K562 (cell line): Measurements from ENCODE around the gene SURF6. TPM values are rescaled to one million over a fixed set of nuclear protein-coding genes. Genes with fewer than 3 reads are reported as not detected.
A peak's percentile ranks its signal among the peaks of the same experiment; 100 is the strongest.

Source experiments
- ATAC-seq: fragments of 200-7000 bp; cut with Tn5 transposase; 3 replicates; pipeline ENCODE4 v1.9.1; 2020; ENCODE audit warnings: moderate library complexity
- BruUV-seq: library from RNA; stranded (reverse); fragments of 400-500 nt; replicated peaks from 2 replicates; lab custom pipeline; 2021; lab: Mats Ljungman, UMichigan
- CTCF ChIA-PET: fragments of 300-600 bp; formaldehyde crosslinking; extraction: SDS; loops from one replicate; lab custom pipeline; 2021; ENCODE audit warnings: low intra/inter-chr PET ratio; lab: Yijun Ruan, JAX
- POLR2A ChIA-PET: fragments of 300-600, 350-650 bp; sonication (Branson Sonifier 250); formaldehyde crosslinking; extraction: SDS; loops from one replicate; lab custom pipeline; 2021; ENCODE audit warnings: antibody characterized with exemption, inconsistent platforms; lab: Yijun Ruan, JAX
- DNase-seq, 4 experiments: peaks; one replicate each; pipeline versions ENCODE4 v3.0.0 to v3.0.0-alpha.2; 2011 to 2018; ENCODE audit warnings: low spot score in 3 of 4, mixed read lengths in 3 of 4; ENCODE audit errors: extremely low read depth in 1 of 4
- FAIRE-seq: peaks from 2 replicates; lab custom pipeline; 2011; peaks lifted over from hg19 to GRCh38; lab: Jason Lieb, UNC
- H2AFZ ChIP-seq: 2 replicates; pipeline ENCODE4 v1.6.0; 2011; ENCODE audit warnings: low read depth, low read length, control low read depth, inconsistent platforms
- H3K27ac ChIP-seq: fragments of 200-600 bp; 3 replicates; pipeline ENCODE4 v1.8.0; 2011; ENCODE audit warnings: low read depth, mild to moderate bottlenecking, control low read depth, inconsistent platforms, low read length, moderate library complexity, mixed read lengths; ENCODE audit errors: extremely low read depth
- H3K27me3 ChIP-seq, 2 experiments: fragments of 300-600 bp in 1 of 2; 2 replicates in 1 of 2; 3 replicates in 1 of 2; pipeline versions ENCODE4 v1.6.0 to v1.8.0; 2011; ENCODE audit warnings: inconsistent platforms in 2 of 2, low read length in 2 of 2, mild to moderate bottlenecking in 1 of 2, mixed read lengths in 1 of 2, moderate library complexity in 1 of 2; ENCODE audit not compliant: control insufficient read depth in 2 of 2, insufficient read depth in 2 of 2
- H3K36me3 ChIP-seq: fragments of 300-600 bp; 3 replicates; pipeline ENCODE4 v1.8.0; 2011; ENCODE audit warnings: mild to moderate bottlenecking, low read length, inconsistent platforms; ENCODE audit not compliant: control insufficient read depth, insufficient read depth
- H3K4me1 ChIP-seq, 2 experiments: fragments of 200-600 bp in 1 of 2; replicated peaks in 1 of 2; 2 replicates in 1 of 2; 3 replicates in 1 of 2; pipeline versions ENCODE4 v1.5.1 to v1.8.0; 2011; ENCODE audit warnings: inconsistent platforms in 2 of 2, low read length in 2 of 2, mild to moderate bottlenecking in 1 of 2, mixed read lengths in 1 of 2, moderate library complexity in 1 of 2; ENCODE audit not compliant: control insufficient read depth in 2 of 2, insufficient read depth in 2 of 2
- H3K4me2 ChIP-seq: 2 replicates; pipeline ENCODE4 v1.6.1; 2011; ENCODE audit warnings: low read length, control low read depth, inconsistent platforms, mixed read lengths; ENCODE audit not compliant: insufficient read depth
- H3K4me3 ChIP-seq: fragments of 200-600 bp; sonication (generic), shearing (Covaris generic); 2 replicates; pipeline ENCODE4 v1.5.1; 2016; ENCODE audit warnings: control low read depth, inconsistent platforms
- H3K79me2 ChIP-seq: fragments of 200-600 bp; 3 replicates; pipeline ENCODE4 v1.8.0; 2011; ENCODE audit warnings: low read length, inconsistent platforms; ENCODE audit not compliant: control insufficient read depth, insufficient read depth
- H3K9ac ChIP-seq, 2 experiments: 2 replicates each; pipeline versions ENCODE4 v1.6.0 to v1.6.1; 2011; ENCODE audit warnings: low read depth in 2 of 2, low read length in 2 of 2, control low read depth in 1 of 2, inconsistent platforms in 1 of 2, mild to moderate bottlenecking in 1 of 2, mixed read lengths in 1 of 2; ENCODE audit not compliant: insufficient read depth in 1 of 2
- H3K9me1 ChIP-seq: one replicate; pipeline ENCODE4 v1.6.0; 2011; ENCODE audit warnings: inconsistent platforms, mild to moderate bottlenecking, low read length, moderate library complexity; ENCODE audit not compliant: control insufficient read depth, insufficient read depth
- H3K9me3 ChIP-seq: replicated peaks from 2 replicates; pipeline ENCODE4 v1.5.1; 2011; ENCODE audit warnings: low read depth, low read length, inconsistent platforms; ENCODE audit not compliant: control insufficient read depth, insufficient read depth
- H4K20me1 ChIP-seq: replicated peaks from 2 replicates; pipeline ENCODE4 v1.6.1; 2011; ENCODE audit warnings: low read length, inconsistent platforms, mixed read lengths; ENCODE audit not compliant: control insufficient read depth, insufficient read depth
- CCNT2 ChIP-seq: IDR thresholded peaks from 2 replicates; pipeline ENCODE4 v1.6.1; 2011; ENCODE audit warnings: borderline replicate concordance, low read depth, mild to moderate bottlenecking, moderate library complexity, mixed read lengths, low read length; ENCODE audit not compliant: insufficient read length; ENCODE audit errors: extremely low read depth
- HNRNPL ChIP-seq: fragments of 200-400 bp; formaldehyde crosslinking; IDR thresholded peaks from 2 replicates; pipeline ENCODE4 v1.6.1; 2017; ENCODE audit warnings: low read depth, mild to moderate bottlenecking, low read length
- MEIS2 ChIP-seq: fragments of 450-650 bp; IDR thresholded peaks from 2 replicates; pipeline ENCODE4 v1.6.1; 2014; ENCODE audit warnings: mild to moderate bottlenecking; ENCODE audit not compliant: partially characterized antibody
- MTA1 ChIP-seq: fragments of 450-650 bp; IDR thresholded peaks from 2 replicates; pipeline ENCODE4 v1.6.1; 2017; ENCODE audit warnings: borderline replicate concordance
- NFIX ChIP-seq: fragments of 250-450 bp; sonication (Bioruptor Pico); IDR thresholded peaks from 2 replicates; pipeline ENCODE4 v1.4.0; 2020; ENCODE audit warnings: low read depth, mild to moderate bottlenecking, moderate library complexity
- PCBP1 ChIP-seq: fragments of 200-400 bp; formaldehyde crosslinking; IDR thresholded peaks from 2 replicates; pipeline ENCODE4 v1.6.1; 2018; ENCODE audit warnings: mild to moderate bottlenecking, low read depth, low read length; ENCODE audit not compliant: poor library complexity, severe bottlenecking
- PREB ChIP-seq: sonication (generic); formaldehyde crosslinking; IDR thresholded peaks from 2 replicates; pipeline ENCODE4 v1.8.1; 2023; ENCODE audit warnings: mild to moderate bottlenecking, missing genetic modification reagents
- RERE ChIP-seq: sonication (generic); formaldehyde crosslinking; IDR thresholded peaks from 2 replicates; pipeline ENCODE4 v1.8.0; 2023; ENCODE audit warnings: missing genetic modification reagents, mild to moderate bottlenecking, borderline replicate concordance
- ZC3H8 ChIP-seq: fragments of 450-650 bp; IDR thresholded peaks from 2 replicates; pipeline ENCODE4 v1.6.1; 2017
- ZFX ChIP-seq: sonication (generic); formaldehyde crosslinking; IDR thresholded peaks from 2 replicates; pipeline ENCODE4 v1.8.0; 2022; ENCODE audit warnings: mild to moderate bottlenecking, missing genetic modification reagents, moderate library complexity
- ZNF253 ChIP-seq: fragments of 250-450 bp; sonication (Bioruptor Pico); conservative IDR thresholded peaks from 2 replicates; pipeline ENCODE4 v1.6.1; 2021; ENCODE audit warnings: mild to moderate bottlenecking
- ZNF398 ChIP-seq: fragments of 250-450 bp; sonication (Bioruptor Pico); IDR thresholded peaks from 2 replicates; pipeline ENCODE4 v1.8.0; 2021; ENCODE audit warnings: moderate library complexity, mild to moderate bottlenecking, inconsistent platforms
- WGBS: fragments of 100-300 bp; shearing (Covaris generic); methylation state at CpG from one replicate; pipeline ENCODE4 v1.1.6; 2016; ENCODE audit warnings: low coverage, mixed read lengths; ENCODE audit not compliant: insufficient coverage; ENCODE audit errors: missing lambda C conversion rate; 5-methylcytosine and 5-hydroxymethylcytosine counted together
- in situ Hi-C: fragments of 300-500 bp; cut with MboI; formaldehyde crosslinking; loops from 4 replicates; pipeline ENCODE4 v1.15.0; 2018; ENCODE audit warnings: inconsistent platforms, mixed read lengths
- intact Hi-C: fragments of 100-400 bp; cut with micrococcal nuclease; formaldehyde crosslinking; loops from 2 replicates; pipeline ENCODE4 v1.14.2; 2022
- polyA plus RNA-seq, 8 experiments: library from polyadenylated mRNA; depleted of rRNA in 4 of 8; stranded (reverse) in 5 of 8; unstranded in 3 of 8; fragments of >200 nt; fragmentation: Nextera tagmentation in 2 of 8; fragmentation: Illumina TruSeq in 1 of 8; extraction: Ambion mirVana in 2 of 8; extraction: Trizol in 1 of 8; gene quantifications; 2 replicates each; pipeline versions ENCODE4 v1.2.1 to v1.2.3, GENCODE V29; 2011 to 2014; ENCODE audit warnings: inconsistent platforms in 1 of 8, missing spikeins in 1 of 8
- total RNA-seq, 7 experiments: library from RNA; depleted of rRNA in 6 of 7; stranded (reverse); fragments of >200 nt in 6 of 7; fragmentation: Illumina TruSeq in 2 of 7; extraction: Trizol in 2 of 7; gene quantifications; 2 replicates each; pipeline versions ENCODE4 v1.2.1 to v1.2.3, GENCODE V29; 2011 to 2021; ENCODE audit warnings: low replicate concordance in 1 of 7
- TF ChIP-seq, protein P1 (sequence below), 2 experiments: fragments of 450-650 bp in 1 of 2; sonication (generic) in 1 of 2; formaldehyde crosslinking in 1 of 2; IDR thresholded peaks in 1 of 2; conservative IDR thresholded peaks in 1 of 2; 2 replicates each; pipeline versions ENCODE4 v1.6.1 to v1.8.1; 2016 to 2023; ENCODE audit warnings: mild to moderate bottlenecking in 2 of 2, moderate library complexity in 2 of 2, inconsistent platforms in 1 of 2, missing genetic modification reagents in 1 of 2

SURF6 gene
- total and polyA plus RNA-seq, 9 of the 15 experiments (the other 6 are each of a cell fraction or from before 2014, with no cell fraction given): 1.4 to 68.3 (median 14.7) TPM

DNA sequence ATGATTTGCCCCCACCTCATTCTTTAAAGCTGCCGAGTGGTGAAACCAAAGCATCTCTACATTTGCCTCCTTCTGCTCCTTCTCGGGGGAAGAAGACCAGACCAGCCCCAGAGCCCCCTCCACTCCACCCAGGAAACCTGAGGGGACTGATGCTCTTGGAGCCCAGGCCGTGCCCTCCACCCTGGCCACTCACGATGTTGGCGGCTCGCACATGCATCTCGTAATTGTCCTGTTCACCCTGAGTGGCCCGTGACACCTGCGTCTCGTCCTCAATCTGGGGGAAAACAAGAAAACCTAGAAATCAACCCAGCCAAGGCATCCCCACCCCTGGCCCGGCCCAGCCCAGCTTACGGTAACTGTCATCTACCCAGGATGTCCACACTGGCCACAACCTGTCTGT, 9.0 kb upstream of the SURF6 start:
- no peaks in the 10 kb centered on the region for H3K27me3 ChIP-seq
- in situ Hi-C loops: no loop called here
- WGBS: 93% methylated on average over 12 of the region's 12 CpGs
- FAIRE-seq (no peak), DNase-seq (no peak), ATAC-seq (no peak)
- peaks cover 77% of the 10 kb centered on the region for H3K36me3 ChIP-seq
- H3K27ac ChIP-seq: no peak overlapping the region
- BruUV-seq: no TSS peak
- H3K4me3 ChIP-seq: no peak overlapping the region
- H3K9ac ChIP-seq: peak overlapping the region in 1 of 2 experiments; percentile 50; a peak in 2 of 4 replicates
- peaks cover 46% of the 10 kb centered on the region for H3K79me2 ChIP-seq
- POLR2A ChIA-PET: no interaction called here
- H3K9me3 ChIP-seq: no peaks in the 10 kb centered on the region
- no peak overlapping the region for H2AFZ ChIP-seq
- peaks cover 13 to 44% of the 10 kb centered on the region in 2 experiments; a peak in 4 of 5 replicates for H3K4me1 ChIP-seq
- H3K9me1 ChIP-seq: no peaks in the 10 kb centered on the region
- intact Hi-C loops: no loop called here
- H4K20me1 ChIP-seq: peaks cover 11% of the 10 kb centered on the region
- H3K4me2 ChIP-seq: no peak overlapping the region
- CTCF ChIA-PET: no interaction called here
- TF ChIP-seq PCBP1 (no peak), ZFX (CRISPR knock-in tag) (no peak), CCNT2 (no peak), NFIX (CRISPR knock-in tag) (no peak), ZC3H8 (no peak), MTA1 (no peak), ZNF253 (CRISPR knock-in tag) (no peak), ZNF398 (CRISPR knock-in tag) (no peak), MEIS2 (no peak), RERE (no peak), HNRNPL (no peak), PREB (CRISPR knock-in tag) (no peak)
- TF ChIP-seq, protein P1, sequence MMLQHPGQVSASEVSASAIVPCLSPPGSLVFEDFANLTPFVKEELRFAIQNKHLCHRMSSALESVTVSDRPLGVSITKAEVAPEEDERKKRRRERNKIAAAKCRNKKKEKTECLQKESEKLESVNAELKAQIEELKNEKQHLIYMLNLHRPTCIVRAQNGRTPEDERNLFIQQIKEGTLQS (IDR thresholded peaks at IDR 0.05): no peak
- TF ChIP-seq, protein P1 (CRISPR knock-in tag; conservative IDR thresholded peaks at IDR 0.05): no peak
